ENCODE data around the gene SLC6A18.
"Not testable (repeated sequence)": the region's sequence is repeated elsewhere in the genome, so short reads cannot be mapped to it uniquely, and the experiment has no call there.

SLC6A18 gene

GRCh38 chr5:1266791-1267190 lies 41.6 kb downstream of the SLC6A18 start:
- Histone ChIP-seq H2AFZ (ENCODE audit: low read depth, low read length) (no peak overlapping the region), H3K36me3 (replicated peaks; ENCODE audit: low read depth, low read length) (no peaks in the 10 kb centered on the region), H3K9me3 (ENCODE audit: insufficient read depth, low read length) (no peaks in the 10 kb centered on the region), H3K27me3 (ENCODE audit: low read depth, low read length) (no peaks in the 10 kb centered on the region), H3K27ac (ENCODE audit: low read length) (no peak overlapping the region), H3K79me2 (ENCODE audit: low read length) (no peaks in the 10 kb centered on the region), H3K4me3 (ENCODE audit: low read length) (no peak overlapping the region), H3K4me1 (ENCODE audit: low read length) (no peaks in the 10 kb centered on the region), H3K9ac (ENCODE audit: low read length) (no peak overlapping the region), H3K4me2 (ENCODE audit: low read length) (no peak overlapping the region), H4K20me1 (ENCODE audit: insufficient read depth, low read length) (no peaks in the 10 kb centered on the region)
- no peak for TF ChIP-seq EZH2phosphoT487 (IDR thresholded peaks at IDR 0.05; ENCODE audit: low read depth)
- TF ChIP-seq CTCF (IDR thresholded peaks at IDR 0.05; ENCODE audit: low read depth, low read length): no peak

- H3K9ac ChIP-seq (ENCODE audit: low read length); H3K79me2 ChIP-seq (ENCODE audit: low read length); H3K27me3 ChIP-seq (ENCODE audit: low read depth, low read length); H2AFZ ChIP-seq (ENCODE audit: low read depth, low read length); H3K9me3 ChIP-seq (ENCODE audit: insufficient read depth, low read length); H3K4me1 ChIP-seq (ENCODE audit: low read length); H3K36me3 ChIP-seq (replicated peaks; ENCODE audit: low read depth, low read length); H3K4me2 ChIP-seq (ENCODE audit: low read length); H4K20me1 ChIP-seq (ENCODE audit: insufficient read depth, low read length); H3K27ac ChIP-seq (ENCODE audit: low read length); H3K4me3 ChIP-seq (ENCODE audit: low read length): not testable (repeated sequence)
These were observed 42.3 kb downstream of the SLC6A18 start for GRCh38 chr5:1267464-1267863.

GRCh38 chr5:1268056-1268455 lies 42.9 kb downstream of the SLC6A18 start:
- H3K36me3 ChIP-seq (replicated peaks; ENCODE audit: low read depth, low read length): no peaks in the 10 kb centered on the region
- H3K4me2 ChIP-seq (ENCODE audit: low read length): no peak overlapping the region
- H3K4me3 ChIP-seq (ENCODE audit: low read length): no peak overlapping the region
- no peak overlapping the region for H2AFZ ChIP-seq (ENCODE audit: low read depth, low read length)
- H3K27ac ChIP-seq (ENCODE audit: low read length): no peak overlapping the region
- H4K20me1 ChIP-seq (ENCODE audit: insufficient read depth, low read length): no peaks in the 10 kb centered on the region
- H3K4me1 ChIP-seq (ENCODE audit: low read length): no peaks in the 10 kb centered on the region
- TF ChIP-seq EZH2phosphoT487 (IDR thresholded peaks at IDR 0.05; ENCODE audit: low read depth) (no peak), CTCF (IDR thresholded peaks at IDR 0.05; ENCODE audit: low read depth, low read length) (no peak)
- H3K79me2 ChIP-seq (ENCODE audit: low read length): no peaks in the 10 kb centered on the region
- no peaks in the 10 kb centered on the region for H3K9me3 ChIP-seq (ENCODE audit: insufficient read depth, low read length)
- no peak overlapping the region for H3K9ac ChIP-seq (ENCODE audit: low read length)
- no peaks in the 10 kb centered on the region for H3K27me3 ChIP-seq (ENCODE audit: low read depth, low read length)

GRCh38 chr5:1268666-1269065 lies 43.5 kb downstream of the SLC6A18 start:
- H3K79me2 ChIP-seq (ENCODE audit: low read length): no peaks in the 10 kb centered on the region
- H2AFZ ChIP-seq (ENCODE audit: low read depth, low read length): no peak overlapping the region
- no peaks in the 10 kb centered on the region for H4K20me1 ChIP-seq (ENCODE audit: insufficient read depth, low read length)
- H3K27ac ChIP-seq (ENCODE audit: low read length): no peak overlapping the region
- no peak overlapping the region for H3K4me3 ChIP-seq (ENCODE audit: low read length)
- H3K36me3 ChIP-seq (replicated peaks; ENCODE audit: low read depth, low read length): no peaks in the 10 kb centered on the region
- no peaks in the 10 kb centered on the region for H3K27me3 ChIP-seq (ENCODE audit: low read depth, low read length)
- no peaks in the 10 kb centered on the region for H3K9me3 ChIP-seq (ENCODE audit: insufficient read depth, low read length)
- TF ChIP-seq EZH2phosphoT487 (IDR thresholded peaks at IDR 0.05; ENCODE audit: low read depth) (no peak), CTCF (IDR thresholded peaks at IDR 0.05; ENCODE audit: low read depth, low read length) (no peak)
- H3K4me1 ChIP-seq (ENCODE audit: low read length): no peaks in the 10 kb centered on the region
- no peak overlapping the region for H3K4me2 ChIP-seq (ENCODE audit: low read length)
- H3K9ac ChIP-seq (ENCODE audit: low read length): no peak overlapping the region

GRCh38 chr5:1270426-1270825 lies 45.2 kb downstream of the SLC6A18 start:
- TF ChIP-seq EZH2phosphoT487 (IDR thresholded peaks at IDR 0.05; ENCODE audit: low read depth) (no peak), CTCF (IDR thresholded peaks at IDR 0.05; ENCODE audit: low read depth, low read length) (no peak)
- no peaks in the 10 kb centered on the region for H3K27me3 ChIP-seq (ENCODE audit: low read depth, low read length)
- H3K4me1 ChIP-seq (ENCODE audit: low read length): no peaks in the 10 kb centered on the region
- H3K4me2 ChIP-seq (ENCODE audit: low read length): no peak overlapping the region
- no peak overlapping the region for H3K4me3 ChIP-seq (ENCODE audit: low read length)
- no peak overlapping the region for H2AFZ ChIP-seq (ENCODE audit: low read depth, low read length)
- H4K20me1 ChIP-seq (ENCODE audit: insufficient read depth, low read length): no peaks in the 10 kb centered on the region
- no peak overlapping the region for H3K27ac ChIP-seq (ENCODE audit: low read length)
- no peak overlapping the region for H3K9ac ChIP-seq (ENCODE audit: low read length)
- H3K9me3 ChIP-seq (ENCODE audit: insufficient read depth, low read length): no peaks in the 10 kb centered on the region
- H3K36me3 ChIP-seq (replicated peaks; ENCODE audit: low read depth, low read length): no peaks in the 10 kb centered on the region
- no peaks in the 10 kb centered on the region for H3K79me2 ChIP-seq (ENCODE audit: low read length)

Measured in OCI-LY3 (cell line).